ENCODE measurements around the gene GCLM.

DNA sequence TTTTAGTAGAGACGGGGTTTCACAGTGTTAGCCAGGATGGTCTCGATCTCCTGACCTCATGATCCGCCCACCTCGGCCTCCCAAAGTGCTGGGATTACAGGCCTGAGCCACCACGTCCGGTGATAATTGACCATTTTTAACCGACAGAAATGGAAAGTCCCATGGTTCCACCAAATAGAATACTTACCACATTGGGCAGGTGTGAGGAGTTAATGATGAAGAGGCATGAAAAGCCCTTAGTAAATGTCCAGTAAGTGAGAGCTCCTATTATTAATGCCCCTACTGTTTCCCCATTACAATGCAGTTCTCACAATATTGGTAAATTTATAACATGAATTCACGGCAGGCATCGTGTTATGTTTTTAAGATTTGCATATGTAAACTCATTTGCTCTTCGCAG is 8.1 kb upstream of the GCLM start:
- TF ChIP-seq, protein P1, sequence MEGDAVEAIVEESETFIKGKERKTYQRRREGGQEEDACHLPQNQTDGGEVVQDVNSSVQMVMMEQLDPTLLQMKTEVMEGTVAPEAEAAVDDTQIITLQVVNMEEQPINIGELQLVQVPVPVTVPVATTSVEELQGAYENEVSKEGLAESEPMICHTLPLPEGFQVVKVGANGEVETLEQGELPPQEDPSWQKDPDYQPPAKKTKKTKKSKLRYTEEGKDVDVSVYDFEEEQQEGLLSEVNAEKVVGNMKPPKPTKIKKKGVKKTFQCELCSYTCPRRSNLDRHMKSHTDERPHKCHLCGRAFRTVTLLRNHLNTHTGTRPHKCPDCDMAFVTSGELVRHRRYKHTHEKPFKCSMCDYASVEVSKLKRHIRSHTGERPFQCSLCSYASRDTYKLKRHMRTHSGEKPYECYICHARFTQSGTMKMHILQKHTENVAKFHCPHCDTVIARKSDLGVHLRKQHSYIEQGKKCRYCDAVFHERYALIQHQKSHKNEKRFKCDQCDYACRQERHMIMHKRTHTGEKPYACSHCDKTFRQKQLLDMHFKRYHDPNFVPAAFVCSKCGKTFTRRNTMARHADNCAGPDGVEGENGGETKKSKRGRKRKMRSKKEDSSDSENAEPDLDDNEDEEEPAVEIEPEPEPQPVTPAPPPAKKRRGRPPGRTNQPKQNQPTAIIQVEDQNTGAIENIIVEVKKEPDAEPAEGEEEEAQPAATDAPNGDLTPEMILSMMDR (IDR thresholded peaks at IDR 0.05): no peak
- TF ChIP-seq POLR2A (IDR thresholded peaks at IDR 0.05): no peak

Data from vagina (tissue), 2 donors.